Right lobe of liver (tissue), 4 donors: Measurements from ENCODE around the gene SHISA9.

Experiments used
- POLR2A ChIP-seq: fragments of 450-650 bp; IDR thresholded peaks from one replicate; pipeline ENCODE4 v1.6.1; 2017; ENCODE audit warnings: antibody characterized with exemption, mild to moderate bottlenecking
- TF ChIP-seq, protein P1 (sequence below), 4 donors: fragments of 200-600 bp in 3 of 4; fragments of 450-650 bp in 1 of 4; IDR thresholded peaks; one replicate each; pipeline versions ENCODE4 v1.5.1 to v1.8.0; 2016 to 2022; ENCODE audit warnings: antibody characterized with exemption in 4 of 4, mild to moderate bottlenecking in 2 of 4
- donor health status: DM: no; HTN: no; CAD: no.
- donor health status: DM: no; HTN: no; CAD: no.
- donor health status: DM: no; HTN: yes; CAD: no.

GRCh38 chr16:12964461-12964860 is 63.1 kb downstream of the SHISA9 start:
- TF ChIP-seq, protein P1, sequence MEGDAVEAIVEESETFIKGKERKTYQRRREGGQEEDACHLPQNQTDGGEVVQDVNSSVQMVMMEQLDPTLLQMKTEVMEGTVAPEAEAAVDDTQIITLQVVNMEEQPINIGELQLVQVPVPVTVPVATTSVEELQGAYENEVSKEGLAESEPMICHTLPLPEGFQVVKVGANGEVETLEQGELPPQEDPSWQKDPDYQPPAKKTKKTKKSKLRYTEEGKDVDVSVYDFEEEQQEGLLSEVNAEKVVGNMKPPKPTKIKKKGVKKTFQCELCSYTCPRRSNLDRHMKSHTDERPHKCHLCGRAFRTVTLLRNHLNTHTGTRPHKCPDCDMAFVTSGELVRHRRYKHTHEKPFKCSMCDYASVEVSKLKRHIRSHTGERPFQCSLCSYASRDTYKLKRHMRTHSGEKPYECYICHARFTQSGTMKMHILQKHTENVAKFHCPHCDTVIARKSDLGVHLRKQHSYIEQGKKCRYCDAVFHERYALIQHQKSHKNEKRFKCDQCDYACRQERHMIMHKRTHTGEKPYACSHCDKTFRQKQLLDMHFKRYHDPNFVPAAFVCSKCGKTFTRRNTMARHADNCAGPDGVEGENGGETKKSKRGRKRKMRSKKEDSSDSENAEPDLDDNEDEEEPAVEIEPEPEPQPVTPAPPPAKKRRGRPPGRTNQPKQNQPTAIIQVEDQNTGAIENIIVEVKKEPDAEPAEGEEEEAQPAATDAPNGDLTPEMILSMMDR (IDR thresholded peaks at IDR 0.05): no peak
- no peak for TF ChIP-seq POLR2A
